Measurements from ENCODE around the gene ACOXL. TPM values are rescaled to one million over a fixed set of nuclear protein-coding genes. Genes with fewer than 3 reads are reported as not detected.

ACOXL gene
- total RNA-seq, 1 experiment from 2014 or later = not detected

- Histone ChIP-seq H3K9me2 (replicated peaks; ENCODE audit: insufficient read depth, low read length) (no peaks in the 10 kb centered on the region), H3K4me2 (ENCODE audit: low read depth, low read length, poor library complexity, severe bottlenecking) (no peak overlapping the region), H3K36me3 (ENCODE audit: insufficient read depth, low read length) (no peaks in the 10 kb centered on the region), H3K4me1 (ENCODE audit: low read length) (no peaks in the 10 kb centered on the region), H3K27ac (ENCODE audit: low read length) (no peak overlapping the region), H3K27me3 (ENCODE audit: low read length) (no peaks in the 10 kb centered on the region), H2AFZ (ENCODE audit: low read length) (no peak overlapping the region), H4K20me1 (ENCODE audit: insufficient read depth, low read depth, low read length) (no peaks in the 10 kb centered on the region), H3K9me3 (ENCODE audit: low read length) (no peaks in the 10 kb centered on the region), H3K4me3 (ENCODE audit: low read length) (no peak overlapping the region), H3K9ac (ENCODE audit: low read length) (no peak overlapping the region), H3K79me2 (ENCODE audit: low read length) (no peaks in the 10 kb centered on the region)
- DNase-seq = no peak
Observed at GRCh38 chr2:110905217-110905616, 172.8 kb downstream of the ACOXL start.

GRCh38 chr2:110906613-110907298, 174.4 kb downstream of the ACOXL start:
- no peaks in the 10 kb centered on the region for H3K9me2 ChIP-seq (replicated peaks; ENCODE audit: insufficient read depth, low read length)
- H3K9me3 ChIP-seq (ENCODE audit: low read length) = peaks cover 6% of the 10 kb centered on the region; the same call in 1 of the 2 replicates
- no peaks in the 10 kb centered on the region for H3K36me3 ChIP-seq (ENCODE audit: insufficient read depth, low read length)
- no peak overlapping the region for H3K9ac ChIP-seq (ENCODE audit: low read length)
- H3K27ac ChIP-seq (ENCODE audit: low read length) = no peak overlapping the region
- no peaks in the 10 kb centered on the region for H3K79me2 ChIP-seq (ENCODE audit: low read length)
- DNase-seq = no peak
- no peak overlapping the region for H3K4me2 ChIP-seq (ENCODE audit: low read depth, low read length, poor library complexity, severe bottlenecking)
- H3K4me1 ChIP-seq (ENCODE audit: low read length) = no peaks in the 10 kb centered on the region
- no peak overlapping the region for H3K4me3 ChIP-seq (ENCODE audit: low read length)
- no peaks in the 10 kb centered on the region for H3K27me3 ChIP-seq (ENCODE audit: low read length)
- no peaks in the 10 kb centered on the region for H4K20me1 ChIP-seq (ENCODE audit: insufficient read depth, low read depth, low read length)
- no peak overlapping the region for H2AFZ ChIP-seq (ENCODE audit: low read length)

- Histone ChIP-seq H3K79me2 (ENCODE audit: low read length) (no peaks in the 10 kb centered on the region), H3K4me1 (ENCODE audit: low read length) (no peaks in the 10 kb centered on the region), H3K4me2 (ENCODE audit: low read depth, low read length, poor library complexity, severe bottlenecking) (no peak overlapping the region), H4K20me1 (ENCODE audit: insufficient read depth, low read depth, low read length) (no peaks in the 10 kb centered on the region), H3K27me3 (ENCODE audit: low read length) (no peaks in the 10 kb centered on the region), H3K27ac (ENCODE audit: low read length) (no peak overlapping the region), H3K9me3 (ENCODE audit: low read length) (peaks cover 12% of the 10 kb centered on the region), H3K36me3 (ENCODE audit: insufficient read depth, low read length) (no peaks in the 10 kb centered on the region), H3K4me3 (ENCODE audit: low read length) (no peak overlapping the region), H2AFZ (ENCODE audit: low read length) (no peak overlapping the region), H3K9ac (ENCODE audit: low read length) (no peak overlapping the region), H3K9me2 (replicated peaks; ENCODE audit: insufficient read depth, low read length) (no peaks in the 10 kb centered on the region)
- no peak for DNase-seq
Observed at GRCh38 chr2:110909501-110909900, 177.1 kb downstream of the ACOXL start.

- Histone ChIP-seq H3K27me3 (ENCODE audit: low read length) (no peaks in the 10 kb centered on the region), H3K27ac (ENCODE audit: low read length) (no peak overlapping the region), H3K9ac (ENCODE audit: low read length) (no peak overlapping the region), H3K4me3 (ENCODE audit: low read length) (no peak overlapping the region), H3K4me2 (ENCODE audit: low read depth, low read length, poor library complexity, severe bottlenecking) (no peak overlapping the region), H3K9me2 (replicated peaks; ENCODE audit: insufficient read depth, low read length) (no peaks in the 10 kb centered on the region), H4K20me1 (ENCODE audit: insufficient read depth, low read depth, low read length) (no peaks in the 10 kb centered on the region), H2AFZ (ENCODE audit: low read length) (no peak overlapping the region), H3K9me3 (ENCODE audit: low read length) (peaks cover 12% of the 10 kb centered on the region), H3K79me2 (ENCODE audit: low read length) (no peaks in the 10 kb centered on the region), H3K4me1 (ENCODE audit: low read length) (no peaks in the 10 kb centered on the region), H3K36me3 (ENCODE audit: insufficient read depth, low read length) (no peaks in the 10 kb centered on the region)
- DNase-seq = no peak
Observed at GRCh38 chr2:110910423-110910822, 178.1 kb downstream of the ACOXL start.

- Histone ChIP-seq H2AFZ (ENCODE audit: low read length) (no peak overlapping the region), H3K4me3 (ENCODE audit: low read length) (no peak overlapping the region), H3K79me2 (ENCODE audit: low read length) (no peaks in the 10 kb centered on the region), H3K36me3 (ENCODE audit: insufficient read depth, low read length) (no peaks in the 10 kb centered on the region), H3K9me2 (replicated peaks; ENCODE audit: insufficient read depth, low read length) (no peaks in the 10 kb centered on the region), H4K20me1 (ENCODE audit: insufficient read depth, low read depth, low read length) (no peaks in the 10 kb centered on the region), H3K9ac (ENCODE audit: low read length) (no peak overlapping the region), H3K9me3 (ENCODE audit: low read length) (no peaks in the 10 kb centered on the region), H3K4me1 (ENCODE audit: low read length) (no peaks in the 10 kb centered on the region), H3K27ac (ENCODE audit: low read length) (no peak overlapping the region), H3K4me2 (ENCODE audit: low read depth, low read length, poor library complexity, severe bottlenecking) (no peak overlapping the region), H3K27me3 (ENCODE audit: low read length) (no peaks in the 10 kb centered on the region)
- DNase-seq = no peak
Observed at GRCh38 chr2:110919738-110920137, 187.4 kb downstream of the ACOXL start.

GRCh38 chr2:110925479-110925878, 193.1 kb downstream of the ACOXL start:
- no peak overlapping the region for H3K9ac ChIP-seq (ENCODE audit: low read length)
- H3K4me1 ChIP-seq (ENCODE audit: low read length) = no peaks in the 10 kb centered on the region
- no peaks in the 10 kb centered on the region for H3K79me2 ChIP-seq (ENCODE audit: low read length)
- H4K20me1 ChIP-seq (ENCODE audit: insufficient read depth, low read depth, low read length) = no peaks in the 10 kb centered on the region
- H2AFZ ChIP-seq (ENCODE audit: low read length) = no peak overlapping the region
- H3K27ac ChIP-seq (ENCODE audit: low read length) = no peak overlapping the region
- H3K9me2 ChIP-seq (replicated peaks; ENCODE audit: insufficient read depth, low read length) = no peaks in the 10 kb centered on the region
- H3K4me3 ChIP-seq (ENCODE audit: low read length) = no peak overlapping the region
- no peak for DNase-seq
- no peak overlapping the region for H3K4me2 ChIP-seq (ENCODE audit: low read depth, low read length, poor library complexity, severe bottlenecking)
- no peaks in the 10 kb centered on the region for H3K27me3 ChIP-seq (ENCODE audit: low read length)
- peaks cover 3% of the 10 kb centered on the region; the same call in 1 of the 2 replicates for H3K9me3 ChIP-seq (ENCODE audit: low read length)
- no peaks in the 10 kb centered on the region for H3K36me3 ChIP-seq (ENCODE audit: insufficient read depth, low read length)

GRCh38 chr2:110927526-110927925, 195.2 kb downstream of the ACOXL start:
- Histone ChIP-seq H3K9ac (ENCODE audit: low read length) (no peak overlapping the region), H2AFZ (ENCODE audit: low read length) (no peak overlapping the region), H3K79me2 (ENCODE audit: low read length) (no peaks in the 10 kb centered on the region), H3K4me2 (ENCODE audit: low read depth, low read length, poor library complexity, severe bottlenecking) (no peak overlapping the region), H3K4me3 (ENCODE audit: low read length) (no peak overlapping the region), H3K27ac (ENCODE audit: low read length) (no peak overlapping the region), H3K36me3 (ENCODE audit: insufficient read depth, low read length) (no peaks in the 10 kb centered on the region), H3K9me2 (replicated peaks; ENCODE audit: insufficient read depth, low read length) (no peaks in the 10 kb centered on the region), H3K9me3 (ENCODE audit: low read length) (peaks cover 3% of the 10 kb centered on the region; the same call in 1 of the 2 replicates), H4K20me1 (ENCODE audit: insufficient read depth, low read depth, low read length) (no peaks in the 10 kb centered on the region), H3K4me1 (ENCODE audit: low read length) (no peaks in the 10 kb centered on the region), H3K27me3 (ENCODE audit: low read length) (no peaks in the 10 kb centered on the region)
- no peak for DNase-seq

GRCh38 chr2:110929528-110929927, 197.2 kb downstream of the ACOXL start:
- Histone ChIP-seq H3K9me2 (replicated peaks; ENCODE audit: insufficient read depth, low read length) (no peaks in the 10 kb centered on the region), H3K79me2 (ENCODE audit: low read length) (no peaks in the 10 kb centered on the region), H3K4me1 (ENCODE audit: low read length) (no peaks in the 10 kb centered on the region), H3K9me3 (ENCODE audit: low read length) (peaks cover 3% of the 10 kb centered on the region; the same call in 1 of the 2 replicates), H3K27ac (ENCODE audit: low read length) (no peak overlapping the region), H3K36me3 (ENCODE audit: insufficient read depth, low read length) (no peaks in the 10 kb centered on the region), H3K4me3 (ENCODE audit: low read length) (no peak overlapping the region), H3K4me2 (ENCODE audit: low read depth, low read length, poor library complexity, severe bottlenecking) (no peak overlapping the region), H2AFZ (ENCODE audit: low read length) (no peak overlapping the region), H3K9ac (ENCODE audit: low read length) (no peak overlapping the region), H4K20me1 (ENCODE audit: insufficient read depth, low read depth, low read length) (no peaks in the 10 kb centered on the region), H3K27me3 (ENCODE audit: low read length) (no peaks in the 10 kb centered on the region)
- no peak for DNase-seq
